HepG2 (cell line): ENCODE data around the gene GJA5. TPM values are rescaled to one million over a fixed set of nuclear protein-coding genes. Genes with fewer than 3 reads are reported as not detected.

Experiments
- ATAC-seq: fragments of 200-7000 bp; cut with Tn5 transposase; 3 replicates; pipeline ENCODE4 v1.9.1; 2020; ENCODE audit warnings: mild to moderate bottlenecking, moderate library complexity
- BruUV-seq: library from RNA; stranded (reverse); fragments of 400-500 nt; replicated peaks from 2 replicates; lab custom pipeline; 2021; lab: Mats Ljungman, UMichigan
- CTCF ChIA-PET: fragments of 300-600 bp; formaldehyde crosslinking; extraction: SDS; loops from one replicate; lab custom pipeline; 2021; ENCODE audit warnings: low total read pairs, inconsistent platforms, low intra/inter-chr PET ratio; lab: Yijun Ruan, JAX
- POLR2A ChIA-PET: fragments of 350-600 bp; sonication (Branson Sonifier 250); formaldehyde crosslinking; loops from one replicate; lab custom pipeline; 2020; ENCODE audit warnings: antibody characterized with exemption, inconsistent platforms; lab: Yijun Ruan, JAX
- DNase-seq: peaks from one replicate; pipeline ENCODE4 v3.0.0-alpha.2; 2015; ENCODE audit warnings: low spot score
- FAIRE-seq: peaks from 3 replicates; lab custom pipeline; 2011; peaks lifted over from hg19 to GRCh38; lab: Jason Lieb, UNC
- H2AFZ ChIP-seq: one replicate; pipeline ENCODE4 v1.6.1; 2011; ENCODE audit warnings: low read length, inconsistent platforms
- H3K27ac ChIP-seq: fragments of 300-600 bp; 3 replicates; pipeline ENCODE4 v1.8.0; 2011; ENCODE audit warnings: mixed run types, mild to moderate bottlenecking, mixed read lengths, low read length, inconsistent platforms; ENCODE audit not compliant: insufficient read depth; ENCODE audit errors: extremely low read length
- H3K27me3 ChIP-seq, 2 experiments: fragments of 200-600 bp in 1 of 2; 2 replicates in 1 of 2; 3 replicates in 1 of 2; pipeline versions ENCODE4 v1.6.0 to v1.8.0; 2011; ENCODE audit warnings: low read length in 2 of 2, mild to moderate bottlenecking in 2 of 2, moderate library complexity in 2 of 2, inconsistent platforms in 1 of 2; ENCODE audit not compliant: insufficient read depth in 2 of 2, control insufficient read depth in 1 of 2
- H3K36me3 ChIP-seq, 2 experiments: fragments of 200-600 bp in 1 of 2; replicated peaks in 1 of 2; 2 replicates in 1 of 2; 3 replicates in 1 of 2; pipeline versions ENCODE4 v1.5.1 to v1.8.0; 2011; ENCODE audit warnings: low read length in 2 of 2, inconsistent platforms in 1 of 2; ENCODE audit not compliant: insufficient read depth in 2 of 2, control insufficient read depth in 1 of 2
- H3K4me1 ChIP-seq: 2 replicates; pipeline ENCODE4 v1.5.1; 2012; ENCODE audit warnings: low read length, inconsistent platforms; ENCODE audit not compliant: insufficient read depth
- H3K4me2 ChIP-seq: 2 replicates; pipeline ENCODE4 v1.6.0; 2011; ENCODE audit warnings: low read depth, low read length, inconsistent platforms
- H3K4me3 ChIP-seq, 3 experiments: fragments of 200-600 bp in 1 of 3; sonication (generic), shearing (Covaris generic) in 1 of 3; replicated peaks in 1 of 3; 2 replicates each; pipeline ENCODE4 v1.5.1; 2011 to 2016; ENCODE audit warnings: low read length in 3 of 3, inconsistent platforms in 2 of 3, low read depth in 2 of 3, mild to moderate bottlenecking in 2 of 3, control low read depth in 1 of 3, mixed read lengths in 1 of 3; ENCODE audit not compliant: insufficient read depth in 1 of 3
- H3K79me2 ChIP-seq: one replicate; pipeline ENCODE4 v1.6.1; 2011; ENCODE audit warnings: low read length, inconsistent platforms; ENCODE audit not compliant: insufficient read depth
- H3K9ac ChIP-seq: 2 replicates; pipeline ENCODE4 v1.6.0; 2011; ENCODE audit warnings: mild to moderate bottlenecking, low read depth, low read length, inconsistent platforms; ENCODE audit not compliant: insufficient read depth
- H3K9me3 ChIP-seq: 2 replicates; pipeline ENCODE4 v1.5.1; 2012; ENCODE audit warnings: mild to moderate bottlenecking, low read length
- H4K20me1 ChIP-seq: 2 replicates; pipeline ENCODE4 v1.6.0; 2011; ENCODE audit warnings: inconsistent platforms, mild to moderate bottlenecking, low read length, moderate library complexity; ENCODE audit not compliant: insufficient read depth
- CEBPB ChIP-seq: IDR thresholded peaks from 2 replicates; pipeline ENCODE4 v1.6.1; 2011; ENCODE audit warnings: low read depth, low read length, improper control_type of control experiment, borderline replicate concordance
- HCFC1 ChIP-seq: fragments of 150-350 bp; IDR thresholded peaks from 2 replicates; pipeline ENCODE4 v1.6.1; 2014; ENCODE audit warnings: low read depth, low read length
- IKZF5 ChIP-seq: IDR thresholded peaks from 2 replicates; pipeline ENCODE4 v1.6.1; 2018; ENCODE audit warnings: missing genetic modification reagents, mild to moderate bottlenecking, missing compliant biosample characterization
- ISX ChIP-seq: sonication (generic); formaldehyde crosslinking; conservative IDR thresholded peaks from 2 replicates; pipeline ENCODE4 v1.5.0; 2020; ENCODE audit warnings: missing genetic modification reagents
- MTF2 ChIP-seq: sonication (generic); formaldehyde crosslinking; IDR thresholded peaks from 2 replicates; pipeline ENCODE4 v1.5.0; 2020; ENCODE audit warnings: missing genetic modification reagents, borderline replicate concordance
- NR1H2 ChIP-seq: sonication (generic); formaldehyde crosslinking; IDR thresholded peaks from 2 replicates; pipeline ENCODE4 v1.8.1; 2022; ENCODE audit warnings: low read depth, missing genetic modification reagents, borderline replicate concordance
- RBM39 ChIP-seq: fragments of 200-400 bp; formaldehyde crosslinking; IDR thresholded peaks from one replicate; pipeline ENCODE4 v1.6.1; 2018; ENCODE audit warnings: antibody characterized with exemption, mild to moderate bottlenecking, low read depth, low read length; ENCODE audit not compliant: poor library complexity, severe bottlenecking
- RFX5 ChIP-seq: IDR thresholded peaks from 2 replicates; pipeline ENCODE4 v1.6.1; 2011; ENCODE audit warnings: low read depth, low read length, improper control_type of control experiment
- THRA ChIP-seq: sonication (generic); formaldehyde crosslinking; IDR thresholded peaks from 2 replicates; pipeline ENCODE4 v1.4.0; 2020; ENCODE audit warnings: missing genetic modification reagents, borderline replicate concordance
- ZBTB39 ChIP-seq: sonication (generic); formaldehyde crosslinking; IDR thresholded peaks from 2 replicates; pipeline ENCODE4 v1.5.0; 2020; ENCODE audit warnings: missing genetic modification reagents
- ZNF292 ChIP-seq: sonication (generic); formaldehyde crosslinking; IDR thresholded peaks from 2 replicates; pipeline ENCODE4 v1.8.1; 2022; ENCODE audit warnings: mild to moderate bottlenecking, low read depth, missing genetic modification reagents, borderline replicate concordance
- ZNF335 ChIP-seq: sonication (generic); formaldehyde crosslinking; IDR thresholded peaks from 2 replicates; pipeline ENCODE4 v1.4.0; 2020; ENCODE audit warnings: missing genetic modification reagents
- ZNF780A ChIP-seq: sonication (generic); formaldehyde crosslinking; IDR thresholded peaks from 2 replicates; pipeline ENCODE4 v1.8.0; 2022; ENCODE audit warnings: mild to moderate bottlenecking, missing genetic modification reagents, moderate library complexity
- ZSCAN22 ChIP-seq: sonication (generic); formaldehyde crosslinking; IDR thresholded peaks from 2 replicates; pipeline ENCODE4 v1.4.0; 2020; ENCODE audit warnings: mild to moderate bottlenecking, missing genetic modification reagents
- WGBS: methylation state at CpG from one replicate; pipeline ENCODE4 v1.1.6; 2017; ENCODE audit warnings: low lambda C conversion rate; 5-methylcytosine and 5-hydroxymethylcytosine counted together
- in situ Hi-C: cut with HindIII; loops from 2 replicates; pipeline ENCODE4 v1.10.0; 2017; ENCODE audit warnings: low pct_unique_long_range_greater_than_20kb; ENCODE audit not compliant: extremely low pct_ligation_motif_present
- intact Hi-C: fragments of 100-400 bp; cut with micrococcal nuclease; formaldehyde crosslinking; loops from one replicate; pipeline ENCODE4 v1.10.0; 2022; ENCODE audit not compliant: unreplicated experiment
- polyA plus RNA-seq, 8 experiments: library from polyadenylated mRNA; depleted of rRNA in 3 of 8; stranded (reverse) in 7 of 8; unstranded in 1 of 8; fragments of >200 nt; fragmentation: Illumina TruSeq in 4 of 8; extraction: Trizol in 4 of 8; gene quantifications; 2 replicates each; pipeline versions ENCODE4 v1.2.1 to v1.2.3, GENCODE V29; 2011 to 2016; ENCODE audit warnings: low read depth in 4 of 8, missing spikeins in 1 of 8, mixed read lengths in 1 of 8; ENCODE audit not compliant: insufficient read depth in 1 of 8
- total RNA-seq, 5 experiments: library from RNA; depleted of rRNA; stranded (reverse); fragments of >200 nt; fragmentation: Illumina TruSeq; extraction: Trizol; gene quantifications; 2 replicates each; pipeline ENCODE4 v1.2.3, GENCODE V29; 2016; ENCODE audit warnings: low read depth in 1 of 5
- TF ChIP-seq, protein P1 (sequence below): sonication (generic); formaldehyde crosslinking; IDR thresholded peaks from 2 replicates; pipeline ENCODE4 v1.8.0; 2023; ENCODE audit warnings: mild to moderate bottlenecking, missing genetic modification reagents
- TF ChIP-seq, protein P2 (sequence below): sonication (generic); formaldehyde crosslinking; IDR thresholded peaks from 2 replicates; pipeline ENCODE4 v1.4.0; 2020; ENCODE audit warnings: missing genetic modification reagents
- TF ChIP-seq, protein P3 (sequence below): sonication (generic); formaldehyde crosslinking; IDR thresholded peaks from 2 replicates; pipeline ENCODE4 v1.8.0; 2022; ENCODE audit warnings: missing genetic modification reagents, low read depth, mild to moderate bottlenecking, borderline replicate concordance

Gene GJA5
- total and polyA plus RNA-seq, 2 of the 13 experiments (the other 11 are each of a cell fraction or from before 2014, with no cell fraction given) = not detected

DNA sequence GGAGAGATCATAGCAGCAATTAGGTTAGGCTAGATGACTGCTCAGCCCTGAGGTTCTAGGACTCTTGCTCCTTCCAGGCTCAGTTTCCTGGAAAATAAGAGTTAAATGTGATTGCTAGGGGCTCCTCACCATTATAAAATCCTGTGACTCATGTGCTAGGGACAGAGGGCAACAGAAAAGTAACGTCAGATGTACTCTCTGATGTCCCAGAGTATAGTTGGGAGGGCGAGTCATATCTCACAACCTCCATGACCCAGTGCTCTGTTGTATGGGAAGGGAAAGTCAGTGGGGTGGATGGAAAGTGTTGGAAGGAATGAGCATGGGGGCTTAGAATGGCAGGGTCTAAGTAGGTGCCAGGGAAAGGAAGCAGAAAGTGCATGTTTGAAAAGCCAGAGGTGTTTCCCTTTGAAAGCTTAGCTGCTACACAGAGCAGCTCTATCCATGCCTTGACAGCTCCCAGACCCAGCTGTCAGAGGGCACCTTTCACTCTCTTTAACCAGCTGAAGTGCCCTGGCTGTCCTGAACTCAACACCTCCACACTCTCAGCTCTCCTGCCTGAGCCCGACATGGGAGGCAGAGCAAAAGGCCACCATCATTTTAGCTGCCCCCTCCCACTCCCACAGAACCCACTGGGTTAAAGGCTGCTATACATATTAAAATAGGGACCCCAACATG is 11.6 kb downstream of the GJA5 start:
- Histone ChIP-seq H3K27me3 (peaks cover 0 to 3% of the 10 kb centered on the region in 2 experiments; a peak in 1 of 5 replicates), H3K9me3 (no peaks in the 10 kb centered on the region), H4K20me1 (no peaks in the 10 kb centered on the region), H3K4me1 (no peaks in the 10 kb centered on the region), H3K36me3 (no peaks in the 10 kb centered on the region), H3K79me2 (no peaks in the 10 kb centered on the region), H3K4me2 (no peak overlapping the region), H3K27ac (no peak overlapping the region), H3K4me3 (no peak overlapping the region), H3K9ac (no peak overlapping the region)
- ChIA-PET POLR2A (no interaction called here), CTCF (no interaction called here)
- intact Hi-C loops = no loop called here
- no peak for DNase-seq
- in situ Hi-C loops = no loop called here
- 0% methylated on average over 3 of the region's 3 CpGs for WGBS
- ATAC-seq = no peak
- no TSS peak for BruUV-seq
- FAIRE-seq = no peak
- TF ChIP-seq, protein P1, sequence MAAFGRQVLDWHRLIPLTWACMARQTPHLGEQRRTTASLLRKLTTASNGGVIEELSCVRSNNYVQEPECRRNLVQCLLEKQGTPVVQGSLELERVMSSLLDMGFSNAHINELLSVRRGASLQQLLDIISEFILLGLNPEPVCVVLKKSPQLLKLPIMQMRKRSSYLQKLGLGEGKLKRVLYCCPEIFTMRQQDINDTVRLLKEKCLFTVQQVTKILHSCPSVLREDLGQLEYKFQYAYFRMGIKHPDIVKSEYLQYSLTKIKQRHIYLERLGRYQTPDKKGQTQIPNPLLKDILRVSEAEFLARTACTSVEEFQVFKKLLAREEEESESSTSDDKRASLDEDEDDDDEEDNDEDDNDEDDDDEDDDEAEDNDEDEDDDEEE (CRISPR knock-in tag) = no peak
- no peak for TF ChIP-seq THRA (CRISPR knock-in tag)
- no peak for TF ChIP-seq ZSCAN22 (CRISPR knock-in tag)
- TF ChIP-seq RBM39 = no peak
- no peak for TF ChIP-seq MTF2
- no peak for TF ChIP-seq ZBTB39
- TF ChIP-seq, protein P2, sequence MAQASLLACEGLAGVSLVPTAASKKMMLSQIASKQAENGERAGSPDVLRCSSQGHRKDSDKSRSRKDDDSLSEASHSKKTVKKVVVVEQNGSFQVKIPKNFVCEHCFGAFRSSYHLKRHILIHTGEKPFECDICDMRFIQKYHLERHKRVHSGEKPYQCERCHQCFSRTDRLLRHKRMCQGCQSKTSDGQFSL = no peak
- TF ChIP-seq ZNF335 = no peak
- no peak for TF ChIP-seq HCFC1
- TF ChIP-seq RFX5 = no peak
- no peak for TF ChIP-seq ZNF292 (CRISPR knock-in tag)
- no peak for TF ChIP-seq ISX (CRISPR knock-in tag)
- TF ChIP-seq, protein P3, sequence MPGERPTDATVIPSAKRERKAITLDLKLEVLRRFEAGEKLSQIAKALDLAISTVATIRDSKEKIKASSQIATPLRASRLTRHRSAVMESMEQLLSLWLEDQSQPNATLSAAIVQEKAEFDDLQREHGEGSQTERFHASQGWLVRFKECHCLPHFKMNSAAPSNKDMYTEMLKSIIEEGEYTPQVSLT = no peak
- no peak for TF ChIP-seq NR1H2 (CRISPR knock-in tag)
- TF ChIP-seq CEBPB = no peak
- no peak for TF ChIP-seq ZNF780A (CRISPR knock-in tag)
- TF ChIP-seq IKZF5 (CRISPR knock-in tag) = no peak
- TF ChIP-seq, all 625 proteins: peak for 0
- no peak overlapping the region for H2AFZ ChIP-seq
